NCI-H460 (cell line): Measurements from ENCODE around the gene TFF1. TPM values are rescaled to one million over a fixed set of nuclear protein-coding genes. Genes with fewer than 3 reads are reported as not detected.

Experiments used
- DNase-seq: peaks from one replicate; pipeline ENCODE4 v3.0.0-alpha.2; 2016; ENCODE audit warnings: low read depth; ENCODE audit errors: extremely low read depth
- total RNA-seq: library from RNA; depleted of rRNA; stranded (reverse); fragments of >200 nt; shearing (Covaris generic); gene quantifications from 2 replicates; pipeline ENCODE4 v1.2.3, GENCODE V29; 2014

Gene TFF1
- total RNA-seq, 1 experiment from 2014 or later = not detected

- DNase-seq = no peak
Measured at GRCh38 chr21:42400525-42400924, 34.2 kb upstream of the TFF1 start.

GRCh38 chr21:42398436-42399028 is 32.2 kb upstream of the TFF1 start:
- no peak for DNase-seq

GRCh38 chr21:42397746-42398394 is 31.5 kb upstream of the TFF1 start:
- DNase-seq = no peak

- DNase-seq = no peak
Measured at GRCh38 chr21:42396799-42397745, 30.7 kb upstream of the TFF1 start.

- DNase-seq = peak; percentile 7
Measured at GRCh38 chr21:42395905-42396651, 29.7 kb upstream of the TFF1 start, which contains the start of gene TMPRSS3. Gene TMPRSS3 (minus strand): TSS chr21:42396052. CDS start chr21:42395417, 635 bp downstream.

- no peak for DNase-seq
Measured at GRCh38 chr21:42395302-42395701, 29.0 kb upstream of the TFF1 start.

GRCh38 chr21:42393443-42393950 is 27.2 kb upstream of the TFF1 start:
- DNase-seq = no peak

GRCh38 chr21:42392731-42393442 is 26.6 kb upstream of the TFF1 start:
- DNase-seq = no peak

- DNase-seq = no peak
Measured at GRCh38 chr21:42391297-42391696, 25.0 kb upstream of the TFF1 start.

- DNase-seq = no peak
Measured at GRCh38 chr21:42390696-42391095, 24.4 kb upstream of the TFF1 start.

GRCh38 chr21:42390193-42390592 is 23.9 kb upstream of the TFF1 start:
- no peak for DNase-seq

GRCh38 chr21:42389449-42389835 is 23.1 kb upstream of the TFF1 start:
- no peak for DNase-seq

- no peak for DNase-seq
Measured at GRCh38 chr21:42388740-42389448, 22.6 kb upstream of the TFF1 start.

- DNase-seq = no peak
Measured at GRCh38 chr21:42387843-42388340, 21.6 kb upstream of the TFF1 start.

- DNase-seq = no peak
Measured at GRCh38 chr21:42387164-42387563, 20.8 kb upstream of the TFF1 start.

- DNase-seq = no peak
Measured at GRCh38 chr21:42386034-42386591, 19.8 kb upstream of the TFF1 start.

- DNase-seq = no peak
Measured at GRCh38 chr21:42385619-42386018, 19.3 kb upstream of the TFF1 start.

GRCh38 chr21:42384989-42385388 is 18.7 kb upstream of the TFF1 start:
- DNase-seq = no peak
